AG04449 (cell line): ENCODE data around the gene SHC4.
"Not testable (repeated sequence)": the region's sequence is repeated elsewhere in the genome, so short reads cannot be mapped to it uniquely, and the experiment has no call there.

Source experiments
- CTCF ChIA-PET: fragments of 350-600 bp; formaldehyde crosslinking; extraction: SDS; loops from one replicate; lab custom pipeline; 2021; ENCODE audit warnings: antibody characterized with exemption; lab: Yijun Ruan, JAX
- POLR2A ChIA-PET: fragments of 400-600, 350-600 bp; formaldehyde crosslinking; extraction: SDS; loops from one replicate; lab custom pipeline; 2020; ENCODE audit warnings: antibody characterized with exemption, inconsistent platforms; lab: Yijun Ruan, JAX
- DNase-seq: peaks from one replicate; pipeline ENCODE4 v3.0.0-alpha.2; 2010; ENCODE audit warnings: low read depth, low spot score
- H3K4me3 ChIP-seq: 2 replicates; pipeline ENCODE4 v1.5.1; 2011; ENCODE audit warnings: low read depth, mild to moderate bottlenecking, control low read depth, low read length
- TF ChIP-seq, protein P1 (sequence below): IDR thresholded peaks from one replicate; pipeline ENCODE4 v1.5.1; 2011; ENCODE audit warnings: mild to moderate bottlenecking, moderate library complexity, low read length, control low read depth, inconsistent platforms; ENCODE audit not compliant: insufficient read depth; ENCODE audit errors: missing control alignments

The SHC4 gene

DNA sequence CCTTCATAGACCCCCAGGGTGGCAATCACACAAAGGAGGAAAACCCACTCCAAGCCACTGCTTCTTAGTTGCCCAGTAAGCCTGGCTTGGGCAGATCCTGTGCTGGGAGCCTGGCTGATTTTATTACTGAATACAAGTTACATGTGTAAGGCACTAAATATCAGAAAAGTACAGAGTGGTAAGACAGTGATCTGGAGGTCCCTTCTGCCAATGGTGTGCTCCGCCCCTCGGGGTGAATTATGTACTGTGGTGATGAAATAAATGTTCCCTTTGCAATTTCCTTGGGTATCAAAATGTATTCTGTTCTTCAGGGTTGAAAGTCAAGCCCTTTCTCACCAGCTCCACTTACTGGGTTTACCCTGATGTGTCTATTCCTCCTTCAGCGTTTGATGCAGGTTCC is 47.0 kb downstream of the SHC4 start:
- TF ChIP-seq, protein P1, sequence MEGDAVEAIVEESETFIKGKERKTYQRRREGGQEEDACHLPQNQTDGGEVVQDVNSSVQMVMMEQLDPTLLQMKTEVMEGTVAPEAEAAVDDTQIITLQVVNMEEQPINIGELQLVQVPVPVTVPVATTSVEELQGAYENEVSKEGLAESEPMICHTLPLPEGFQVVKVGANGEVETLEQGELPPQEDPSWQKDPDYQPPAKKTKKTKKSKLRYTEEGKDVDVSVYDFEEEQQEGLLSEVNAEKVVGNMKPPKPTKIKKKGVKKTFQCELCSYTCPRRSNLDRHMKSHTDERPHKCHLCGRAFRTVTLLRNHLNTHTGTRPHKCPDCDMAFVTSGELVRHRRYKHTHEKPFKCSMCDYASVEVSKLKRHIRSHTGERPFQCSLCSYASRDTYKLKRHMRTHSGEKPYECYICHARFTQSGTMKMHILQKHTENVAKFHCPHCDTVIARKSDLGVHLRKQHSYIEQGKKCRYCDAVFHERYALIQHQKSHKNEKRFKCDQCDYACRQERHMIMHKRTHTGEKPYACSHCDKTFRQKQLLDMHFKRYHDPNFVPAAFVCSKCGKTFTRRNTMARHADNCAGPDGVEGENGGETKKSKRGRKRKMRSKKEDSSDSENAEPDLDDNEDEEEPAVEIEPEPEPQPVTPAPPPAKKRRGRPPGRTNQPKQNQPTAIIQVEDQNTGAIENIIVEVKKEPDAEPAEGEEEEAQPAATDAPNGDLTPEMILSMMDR: no peak
- no peak overlapping the region for H3K4me3 ChIP-seq
- DNase-seq: no peak
- ChIA-PET CTCF (no interaction called here), POLR2A (no interaction called here)

DNA sequence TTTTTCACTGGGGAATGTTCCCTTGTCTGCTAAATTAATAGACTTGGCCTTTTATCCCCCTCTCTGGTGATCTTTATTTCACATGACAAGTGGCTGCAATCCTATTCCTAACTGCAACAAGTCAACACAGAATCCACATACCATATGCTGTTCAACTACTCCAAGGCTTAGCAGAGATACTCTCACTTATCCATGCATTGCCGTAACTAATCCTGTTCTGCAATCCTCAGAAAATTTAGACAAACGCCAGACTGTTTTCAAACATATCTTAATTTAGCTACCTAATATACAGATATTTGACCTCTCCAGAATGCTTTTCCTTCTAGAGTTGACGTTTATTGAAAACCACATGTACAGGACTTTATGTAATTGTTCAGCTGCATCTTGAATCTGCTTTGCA is 47.9 kb downstream of the SHC4 start:
- TF ChIP-seq, protein P1: no peak
- CTCF ChIA-PET: no interaction called here
- POLR2A ChIA-PET: no interaction called here
- H3K4me3 ChIP-seq: no peak overlapping the region
- DNase-seq: no peak

DNA sequence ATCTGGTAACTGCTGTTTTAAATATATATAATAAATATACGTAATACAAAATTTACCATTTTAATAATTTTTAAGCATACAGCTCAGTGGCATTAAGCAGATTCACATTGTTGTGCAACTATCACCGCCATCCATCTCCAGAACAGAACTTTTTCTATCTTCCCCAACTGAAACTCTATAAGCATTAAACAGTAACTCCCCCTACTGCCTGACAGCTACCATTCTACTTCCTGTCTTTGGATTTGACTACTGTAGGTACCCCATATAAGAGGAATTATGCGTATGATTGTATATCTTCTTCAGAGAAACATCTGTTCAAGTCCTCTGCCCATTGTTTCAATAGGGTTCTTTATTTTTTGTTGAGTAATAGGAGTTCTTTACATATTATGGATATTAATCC is 49.0 kb downstream of the SHC4 start:
- H3K4me3 ChIP-seq: no peak overlapping the region
- no peak for DNase-seq
- TF ChIP-seq, protein P1: no peak
- ChIA-PET CTCF (interaction anchor here (1.0 to 2.0 kb wide), 3 partner anchors 11 to 24 kb away, joined by 3 to 4 read pairs (median 3); no protein-coding TSS in a partner anchor), POLR2A (no interaction called here)

DNA sequence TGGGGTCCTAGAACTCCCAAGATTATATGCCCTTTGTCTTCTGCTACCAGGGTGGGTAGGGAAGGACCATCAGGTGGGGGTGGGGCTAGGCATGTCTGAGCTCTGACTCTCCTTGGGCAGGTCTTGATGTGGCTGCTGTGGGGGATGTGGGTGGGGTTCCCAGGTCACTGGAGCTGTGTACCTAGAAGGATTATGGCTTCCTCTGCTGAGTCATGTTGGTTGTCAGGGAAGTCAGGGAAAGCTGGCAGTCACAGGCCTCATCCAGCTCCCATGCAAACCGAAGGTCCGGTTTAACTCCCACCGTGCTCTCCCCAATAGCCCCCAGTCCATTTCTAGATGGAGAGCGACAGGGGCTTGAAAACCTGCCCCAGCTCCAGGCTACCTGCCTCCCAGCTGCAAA is 50.6 kb downstream of the SHC4 start:
- POLR2A ChIA-PET: no interaction called here
- H3K4me3 ChIP-seq: no peak overlapping the region
- CTCF ChIA-PET: interaction anchor here (2.0 kb wide), 1 partner anchor 12 kb away, joined by 4 read pairs; no protein-coding TSS in a partner anchor
- no peak for DNase-seq
- TF ChIP-seq, protein P1: no peak

DNA sequence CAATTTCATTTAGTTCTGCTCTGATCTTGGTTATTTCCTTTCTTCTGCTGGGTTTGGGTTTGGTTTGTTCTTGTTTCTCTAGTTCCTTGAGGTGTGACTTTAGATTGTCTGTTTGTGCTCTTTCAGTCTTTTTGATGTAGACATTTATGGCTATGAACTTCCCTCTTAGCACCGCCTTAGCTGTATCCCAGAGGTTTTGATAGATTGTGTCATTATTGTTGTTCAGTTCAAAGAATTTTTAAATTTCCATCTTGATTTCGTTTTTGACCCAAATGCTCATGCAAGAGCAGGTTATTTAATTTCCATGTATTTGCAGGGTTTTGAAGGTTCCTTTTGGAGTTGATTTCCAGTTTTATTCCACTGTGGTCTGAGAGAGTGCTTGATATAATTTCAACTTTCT is 53.2 kb downstream of the SHC4 start:
- H3K4me3 ChIP-seq, POLR2A ChIA-PET, DNase-seq, CTCF ChIA-PET: not testable (repeated sequence)

DNA sequence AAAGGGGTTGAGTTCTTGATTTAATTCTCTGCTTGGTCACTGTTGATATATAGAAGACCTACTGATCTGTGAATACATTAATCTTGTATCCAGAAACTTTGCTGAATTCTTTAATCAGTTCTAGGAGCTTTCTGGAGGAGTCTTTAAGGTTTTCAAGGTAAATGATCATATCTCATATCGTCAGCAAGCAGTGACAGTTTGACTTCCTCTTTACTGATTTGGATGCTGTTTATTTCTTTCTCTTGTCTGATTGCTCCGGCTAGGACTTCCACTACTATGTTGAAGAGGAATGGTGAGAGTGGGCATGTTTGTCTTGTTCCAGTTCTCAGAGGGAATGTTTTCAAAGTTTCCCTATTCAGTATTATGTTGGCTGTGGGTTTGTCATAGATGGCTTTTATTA is 54.4 kb downstream of the SHC4 start:
- POLR2A ChIA-PET, CTCF ChIA-PET, H3K4me3 ChIP-seq, DNase-seq: not testable (repeated sequence)

DNA sequence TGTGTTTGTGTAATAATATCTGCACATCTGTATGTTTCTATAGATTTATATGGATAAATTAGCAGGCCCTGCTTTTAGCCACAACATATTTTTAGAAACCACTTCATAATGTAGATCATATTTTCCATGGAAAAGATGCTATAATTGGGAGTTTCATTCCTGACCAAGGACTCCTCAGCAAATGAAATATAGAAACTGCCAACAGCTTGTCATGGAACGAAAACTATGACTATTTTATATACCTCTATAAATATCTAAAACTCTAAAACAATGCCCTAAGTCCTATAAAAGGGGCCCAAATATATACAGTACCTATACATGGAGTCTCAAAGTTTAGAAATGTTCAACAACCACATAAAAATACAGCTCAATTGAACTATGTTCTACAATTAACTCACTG is 57.9 kb downstream of the SHC4 start:
- H3K4me3 ChIP-seq: no peak overlapping the region
- ChIA-PET POLR2A (interaction anchor here (0.6 to 0.7 kb wide), 2 partner anchors 9 to 194 kb away, joined by 3 read pairs; no protein-coding TSS in a partner anchor), CTCF (interaction anchor here (1.1 kb wide), 3 partner anchors 19 to 70 kb away, joined by 3 to 6 read pairs (median 3); no protein-coding TSS in a partner anchor)
- TF ChIP-seq, protein P1: no peak
- no peak for DNase-seq
